OCI-LY1 (cell line): ENCODE data around the gene SLC15A1.

Experiments
- H2AFZ ChIP-seq: fragments of 200-600 bp; sonication (generic), shearing (Covaris generic); 2 replicates; pipeline ENCODE4 v1.6.0; 2014; ENCODE audit warnings: antibody characterized with exemption, mild to moderate bottlenecking, low read length
- H3F3A ChIP-seq: fragments of 200-600 bp; sonication (generic), shearing (Covaris generic); 2 replicates; pipeline ENCODE4 v1.6.0; 2014; ENCODE audit warnings: mild to moderate bottlenecking, antibody characterized with exemption, low read length, moderate library complexity; ENCODE audit not compliant: insufficient read depth
- H3K27ac ChIP-seq: fragments of 200-600 bp; sonication (generic); 2 replicates; pipeline ENCODE4 v1.5.1; 2014; ENCODE audit warnings: low read length, mixed run types, mild to moderate bottlenecking, low read depth; ENCODE audit not compliant: poor library complexity, severe bottlenecking
- H3K27me3 ChIP-seq: fragments of 200-600 bp; sonication (generic); 2 replicates; pipeline ENCODE4 v1.6.0; 2014; ENCODE audit warnings: antibody characterized with exemption, mild to moderate bottlenecking, low read length, moderate library complexity; ENCODE audit not compliant: insufficient read depth
- H3K36me3 ChIP-seq: fragments of 200-600 bp; sonication (generic); 2 replicates; pipeline ENCODE4 v1.6.1; 2014; ENCODE audit warnings: mild to moderate bottlenecking, antibody characterized with exemption, low read length, moderate library complexity, mixed read lengths; ENCODE audit not compliant: insufficient read depth
- H3K4me1 ChIP-seq: fragments of 200-600 bp; sonication (generic); 2 replicates; pipeline ENCODE4 v1.5.1; 2014; ENCODE audit warnings: mild to moderate bottlenecking, low read length, moderate library complexity; ENCODE audit not compliant: insufficient read depth, severe bottlenecking
- H3K4me2 ChIP-seq: fragments of 200-600 bp; sonication (generic), shearing (Covaris generic); 2 replicates; pipeline ENCODE4 v1.6.1; 2014; ENCODE audit warnings: low read length
- H3K4me3 ChIP-seq: fragments of 200-600 bp; sonication (generic); 2 replicates; pipeline ENCODE4 v1.5.1; 2014; ENCODE audit warnings: low read length, low read depth, mild to moderate bottlenecking, mixed read lengths; ENCODE audit not compliant: poor library complexity, severe bottlenecking
- H3K79me2 ChIP-seq: fragments of 200-600 bp; shearing (Covaris generic); 2 replicates; pipeline ENCODE4 v1.6.1; 2016; ENCODE audit warnings: mixed run types, low read length, mixed read lengths; ENCODE audit not compliant: insufficient read depth
- H3K9ac ChIP-seq: fragments of 200-600 bp; sonication (generic), shearing (Covaris generic); 2 replicates; pipeline ENCODE4 v1.6.1; 2014; ENCODE audit warnings: mild to moderate bottlenecking, low read length, mixed read lengths
- H3K9me2 ChIP-seq: fragments of 200-600 bp; sonication (generic), shearing (Covaris generic); 2 replicates; pipeline ENCODE4 v1.6.1; 2014; ENCODE audit warnings: low read depth, mild to moderate bottlenecking, low read length, mixed read lengths
- H3K9me3 ChIP-seq: fragments of 200-600 bp; shearing (Covaris generic); 2 replicates; pipeline ENCODE4 v1.6.1; 2014; ENCODE audit warnings: low read length, mixed read lengths
- H4K20me1 ChIP-seq: fragments of 200-600 bp; sonication (generic), shearing (Covaris generic); 2 replicates; pipeline ENCODE4 v1.6.0; 2016; ENCODE audit warnings: mild to moderate bottlenecking, low read length; ENCODE audit not compliant: insufficient read depth
- CTCF ChIP-seq: fragments of 200-600 bp; sonication (generic), shearing (Covaris generic); IDR thresholded peaks from 2 replicates; pipeline ENCODE4 v1.5.1; 2017; ENCODE audit warnings: mild to moderate bottlenecking, antibody characterized with exemption, low read length, moderate library complexity, mixed read lengths
- EZH2 ChIP-seq: fragments of 200-600 bp; sonication (generic), shearing (Covaris generic); IDR thresholded peaks from 2 replicates; pipeline ENCODE4 v1.8.0; 2017; ENCODE audit warnings: borderline replicate concordance, mixed run types, mild to moderate bottlenecking, antibody characterized with exemption, low read length, moderate library complexity, mixed read lengths

The SLC15A1 gene

GRCh38 chr13:98781045-98781444 lies 28.6 kb upstream of the SLC15A1 start:
- Histone ChIP-seq H3K9me3 (no peaks in the 10 kb centered on the region), H3F3A (no peaks in the 10 kb centered on the region), H3K4me3 (no peak overlapping the region), H3K9ac (no peak overlapping the region), H3K27ac (no peak overlapping the region), H4K20me1 (no peaks in the 10 kb centered on the region), H3K9me2 (no peaks in the 10 kb centered on the region), H3K79me2 (no peaks in the 10 kb centered on the region), H2AFZ (no peak overlapping the region), H3K27me3 (no peaks in the 10 kb centered on the region), H3K4me1 (no peaks in the 10 kb centered on the region), H3K4me2 (no peak overlapping the region), H3K36me3 (no peaks in the 10 kb centered on the region)
- no peak for TF ChIP-seq CTCF
- no peak for TF ChIP-seq EZH2

GRCh38 chr13:98780451-98780850 lies 28.0 kb upstream of the SLC15A1 start:
- no peak overlapping the region for H2AFZ ChIP-seq
- H3K9ac ChIP-seq = no peak overlapping the region
- H3K79me2 ChIP-seq = no peaks in the 10 kb centered on the region
- no peak overlapping the region for H3K4me2 ChIP-seq
- no peaks in the 10 kb centered on the region for H3K9me2 ChIP-seq
- H3K27me3 ChIP-seq = no peaks in the 10 kb centered on the region
- H3K36me3 ChIP-seq = no peaks in the 10 kb centered on the region
- H3K4me1 ChIP-seq = no peaks in the 10 kb centered on the region
- H3K4me3 ChIP-seq = no peak overlapping the region
- TF ChIP-seq CTCF (no peak), EZH2 (no peak)
- H3K27ac ChIP-seq = no peak overlapping the region
- H3K9me3 ChIP-seq = no peaks in the 10 kb centered on the region
- H4K20me1 ChIP-seq = no peaks in the 10 kb centered on the region
- no peaks in the 10 kb centered on the region for H3F3A ChIP-seq

- no peaks in the 10 kb centered on the region for H3K27me3 ChIP-seq
- no peaks in the 10 kb centered on the region for H4K20me1 ChIP-seq
- no peaks in the 10 kb centered on the region for H3K79me2 ChIP-seq
- no peak overlapping the region for H3K4me3 ChIP-seq
- no peaks in the 10 kb centered on the region for H3K9me3 ChIP-seq
- H3K9ac ChIP-seq = no peak overlapping the region
- H3K36me3 ChIP-seq = no peaks in the 10 kb centered on the region
- H3F3A ChIP-seq = no peaks in the 10 kb centered on the region
- no peak overlapping the region for H2AFZ ChIP-seq
- H3K4me1 ChIP-seq = no peaks in the 10 kb centered on the region
- no peaks in the 10 kb centered on the region for H3K9me2 ChIP-seq
- H3K4me2 ChIP-seq = no peak overlapping the region
- no peak overlapping the region for H3K27ac ChIP-seq
- TF ChIP-seq EZH2 = no peak
- no peak for TF ChIP-seq CTCF
These were observed 27.2 kb upstream of the SLC15A1 start for GRCh38 chr13:98779695-98780094.
